Measurements from ENCODE around the gene COL26A1.
"Not testable (repeated sequence)": the region's sequence is repeated elsewhere in the genome, so short reads cannot be mapped to it uniquely, and the experiment has no call there.

Gene COL26A1

GRCh38 chr7:101555269-101555920, 192.7 kb downstream of the COL26A1 start:
- DNase-seq, result no peak

DNA sequence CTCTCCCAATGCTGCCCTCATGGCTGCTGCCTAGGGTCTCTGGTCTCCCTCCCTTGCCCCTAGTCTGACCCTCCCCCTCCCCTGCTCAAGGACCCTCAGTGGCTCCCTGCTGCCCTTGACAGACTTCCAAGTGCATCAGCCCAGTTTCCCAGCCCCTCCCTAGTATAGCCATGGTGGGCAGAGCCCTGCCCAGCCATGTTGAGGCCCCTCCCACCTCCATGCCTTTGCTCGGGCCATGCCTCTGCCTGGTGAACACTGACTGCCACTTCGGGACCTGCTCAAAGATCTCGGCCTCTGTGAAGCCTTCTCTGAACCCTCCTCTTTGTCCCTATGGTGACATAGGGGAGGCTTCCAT, 193.2 kb downstream of the COL26A1 start:
- no peak for DNase-seq

GRCh38 chr7:101556453-101556968, 193.8 kb downstream of the COL26A1 start:
- no peak for DNase-seq

GRCh38 chr7:101557421-101557820, 194.7 kb downstream of the COL26A1 start:
- DNase-seq, result no peak

DNA sequence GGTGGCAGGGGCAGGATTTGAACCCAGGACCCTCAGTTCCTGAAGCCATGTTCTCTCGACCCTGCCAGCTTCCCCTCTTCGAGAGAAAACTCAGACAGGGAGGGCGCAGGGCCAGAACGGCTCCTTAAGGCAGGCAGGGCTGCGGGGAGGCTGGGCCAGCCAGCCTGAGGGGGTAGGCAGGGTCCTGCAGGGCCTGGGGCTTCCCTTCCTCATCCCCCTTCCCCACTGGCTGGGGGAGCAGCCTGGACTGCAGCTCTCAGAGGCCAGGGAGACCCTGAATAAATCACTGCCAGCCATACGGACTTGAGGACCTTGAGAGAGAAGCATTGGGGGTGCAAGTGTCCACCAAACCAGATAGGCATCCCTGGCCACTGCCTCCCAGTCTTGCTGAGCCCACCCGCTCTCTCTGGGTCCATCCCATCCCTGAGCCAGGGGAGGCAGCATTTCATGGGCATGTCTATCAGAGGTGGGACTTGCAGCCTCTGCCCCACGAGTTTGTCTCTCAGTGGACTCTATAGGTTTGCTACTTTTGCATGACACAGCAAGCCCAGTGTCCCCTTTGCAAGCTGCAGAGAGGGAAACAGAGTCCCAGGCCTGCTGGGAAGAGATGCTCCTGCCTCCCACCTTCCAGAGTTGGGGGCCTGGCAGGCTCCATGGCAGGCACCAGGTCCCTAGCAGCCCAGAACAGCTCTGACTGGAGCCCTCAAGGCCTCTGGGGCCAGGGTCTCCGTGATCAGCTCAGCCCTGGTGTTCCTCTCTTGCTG, 195.5 kb downstream of the COL26A1 start:
- DNase-seq, result no peak

DNA sequence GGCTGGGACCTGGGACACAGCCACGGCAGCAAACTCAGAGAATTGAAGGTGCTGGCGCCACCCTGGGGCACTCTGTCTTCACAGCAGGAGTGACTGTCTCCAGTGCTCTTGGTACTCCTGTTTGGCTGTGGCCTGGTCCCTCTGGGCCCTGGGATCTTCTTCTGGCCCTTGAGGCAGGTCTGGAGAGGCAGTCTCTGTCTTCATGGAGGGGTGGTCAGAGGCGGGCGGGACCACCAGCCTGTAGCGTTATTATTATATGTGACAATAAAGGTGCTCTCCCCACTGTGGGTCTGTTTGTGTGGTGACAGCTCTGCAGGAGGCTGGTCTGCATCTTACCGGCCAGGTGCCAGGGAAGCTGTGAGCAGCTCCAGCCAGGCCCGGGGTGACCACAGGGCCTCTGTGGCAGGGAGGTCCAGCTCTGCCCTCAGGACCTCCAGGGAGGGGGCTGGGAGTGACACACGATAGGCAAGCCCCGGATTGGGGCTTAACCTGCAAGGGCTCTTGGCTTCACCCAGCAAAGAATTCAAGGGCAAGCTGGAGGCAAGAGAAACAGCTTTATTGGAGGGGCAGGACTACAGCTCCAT, 196.2 kb downstream of the COL26A1 start:
- no peak for DNase-seq

- DNase-seq, result no peak
Measured at GRCh38 chr7:101559586-101559985, 196.9 kb downstream of the COL26A1 start.

DNA sequence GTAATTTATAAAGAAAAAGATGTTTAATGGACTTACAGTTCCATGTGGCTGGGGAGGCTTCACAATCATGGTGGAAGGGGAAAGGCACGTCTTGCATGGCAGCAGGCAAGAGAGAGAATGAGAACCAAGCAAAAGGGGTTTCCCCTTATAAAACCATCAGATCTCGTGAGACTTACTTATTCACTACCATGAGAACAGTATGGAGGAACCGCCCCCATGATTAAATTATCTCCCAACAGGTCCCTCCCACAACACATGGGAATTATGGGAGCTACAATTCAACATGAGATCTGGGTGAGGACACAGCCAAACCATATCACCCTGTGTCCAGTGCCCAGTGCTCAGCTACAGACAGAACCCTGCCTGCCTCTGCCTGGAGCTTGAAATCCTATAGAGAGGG, 197.3 kb downstream of the COL26A1 start:
- DNase-seq, result not testable (repeated sequence)

DNA sequence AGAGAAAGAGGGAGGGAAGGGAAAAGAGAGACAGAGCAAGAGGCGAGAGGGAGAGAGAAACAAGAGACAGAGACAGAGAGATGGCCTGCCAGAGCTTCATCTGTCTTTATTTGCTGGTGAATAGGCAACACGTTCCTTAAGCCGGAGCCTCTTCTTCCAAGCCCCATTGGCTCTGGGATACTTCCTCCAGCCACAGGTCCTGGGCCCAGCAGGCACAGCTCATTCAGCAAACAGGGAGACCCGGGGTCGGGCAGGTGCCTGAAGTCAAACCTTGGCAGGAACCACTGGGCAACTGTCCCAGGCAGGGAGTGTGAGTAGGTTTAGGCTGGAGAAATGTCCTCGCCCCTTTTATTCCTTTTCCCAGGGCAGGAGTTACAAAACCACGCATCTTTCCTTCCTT, 198.2 kb downstream of the COL26A1 start:
- no peak for DNase-seq

DNA sequence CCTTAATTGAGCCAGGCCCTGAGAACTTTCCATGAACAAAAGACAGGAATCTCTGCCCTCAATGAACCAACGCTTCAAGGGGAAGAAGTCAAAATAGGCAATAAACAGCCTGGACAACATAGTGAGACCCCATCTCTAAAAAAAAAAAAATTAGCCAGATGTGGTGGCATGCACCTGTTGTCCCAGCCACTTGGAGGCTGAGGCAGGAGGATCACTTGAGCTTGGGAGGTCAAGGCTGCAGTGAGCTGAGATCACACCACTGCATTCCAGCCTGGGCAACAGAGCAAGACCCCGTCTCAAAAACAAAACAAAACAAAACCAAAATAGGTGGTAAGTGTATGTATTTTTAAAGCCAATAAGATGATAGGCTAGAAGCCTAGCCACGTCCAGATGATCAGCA, 198.6 kb downstream of the COL26A1 start:
- not testable (repeated sequence) for DNase-seq

- DNase-seq, result no peak
Measured at GRCh38 chr7:101562531-101563197, 200.0 kb downstream of the COL26A1 start.

GRCh38 chr7:101563198-101563901, 200.7 kb downstream of the COL26A1 start:
- no peak for DNase-seq

GRCh38 chr7:101563943-101564777, 201.5 kb downstream of the COL26A1 start:
- no peak for DNase-seq

DNA sequence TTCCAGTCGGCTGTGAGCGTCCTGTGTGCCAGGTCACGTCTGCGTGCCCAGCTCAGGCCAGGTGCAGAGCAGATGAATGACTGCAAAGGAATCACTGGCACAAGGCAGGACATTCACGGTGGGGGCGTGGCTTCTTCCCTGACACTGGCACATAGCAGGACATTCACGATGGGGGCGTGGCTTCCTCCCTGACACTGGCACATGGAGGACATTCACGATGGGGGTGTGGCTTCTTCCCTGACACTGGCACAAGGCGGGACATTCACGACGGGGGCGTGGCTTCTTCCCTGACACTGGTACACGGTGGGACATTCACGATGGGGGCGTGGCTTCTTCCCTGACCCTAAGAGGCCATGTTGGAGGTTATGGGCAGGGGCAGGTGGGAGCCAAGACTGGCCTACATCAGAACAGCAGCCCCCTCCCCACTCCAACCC, 202.1 kb downstream of the COL26A1 start:
- no peak for DNase-seq

GRCh38 chr7:101565601-101566209, 203.0 kb downstream of the COL26A1 start:
- DNase-seq, result no peak

GRCh38 chr7:101567230-101567629, 204.6 kb downstream of the COL26A1 start:
- no peak for DNase-seq

DNA sequence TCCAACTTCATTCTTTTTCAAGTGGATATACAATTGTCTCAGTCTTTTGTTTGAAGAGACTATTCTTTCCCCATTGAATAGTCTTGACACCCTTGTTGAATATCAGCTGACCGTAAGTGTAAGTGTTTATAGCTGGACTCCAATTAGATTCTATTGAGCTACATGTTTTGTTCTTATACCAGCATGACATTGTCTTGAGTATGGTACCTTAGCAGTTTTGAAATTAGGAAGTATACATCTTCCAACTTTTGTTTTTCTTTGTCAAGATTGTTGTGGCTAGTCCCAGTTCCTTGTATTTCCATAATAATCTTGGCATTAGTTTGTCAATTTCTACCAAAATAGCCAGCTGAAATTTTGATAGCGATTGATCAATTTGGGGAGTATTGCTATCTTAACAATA, 209.5 kb downstream of the COL26A1 start:
- no peak for DNase-seq

- DNase-seq, result no peak
Measured at GRCh38 chr7:101575168-101575567, 212.5 kb downstream of the COL26A1 start.

- DNase-seq, result no peak
Measured at GRCh38 chr7:101575721-101576120, 213.0 kb downstream of the COL26A1 start.

DNA sequence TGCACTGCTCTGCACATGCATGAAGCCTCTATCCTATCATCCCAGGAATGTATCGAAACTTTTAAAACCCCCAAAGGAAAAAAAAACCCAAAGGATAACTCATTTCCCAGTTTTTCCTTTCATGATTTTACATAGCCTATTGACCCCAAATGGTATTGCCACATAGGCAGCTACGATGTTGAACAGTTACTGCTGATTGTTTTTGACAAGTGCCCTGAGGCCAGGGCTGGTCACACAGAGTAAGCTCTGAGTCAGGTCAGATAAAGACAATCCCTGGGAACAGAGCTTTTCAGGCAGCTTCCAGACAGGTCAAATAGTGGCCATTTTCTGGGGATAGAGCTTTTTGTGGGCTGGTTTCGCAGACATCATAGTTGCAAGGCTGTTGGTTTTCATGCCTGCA, 214.3 kb downstream of the COL26A1 start:
- no peak for DNase-seq

- DNase-seq, result no peak
Measured at GRCh38 chr7:101578552-101578951, 215.9 kb downstream of the COL26A1 start.

Measured in CD4-positive, alpha-beta T cell treated with Interleukin-17A for 4 hours (primary cell).